Lower lobe of right lung (tissue), 2 donors: Measurements from ENCODE around the gene RAPGEF3. TPM values are rescaled to one million over a fixed set of nuclear protein-coding genes. Genes with fewer than 3 reads are reported as not detected.

Source experiments
- ATAC-seq, 2 donors: fragments of 200-7000 bp; cut with Tn5 transposase; one replicate each; pipeline ENCODE4 v1.9.1; 2020 to 2022; ENCODE audit warnings: mild to moderate bottlenecking in 2 of 2, moderate library complexity in 2 of 2
- DNase-seq: peaks from one replicate; pipeline ENCODE4 v3.0.0-alpha.2; 2020
- H3K27ac ChIP-seq: fragments of 200-600 bp; one replicate; pipeline ENCODE4 v1.8.0; 2022
- H3K27me3 ChIP-seq: fragments of 200-600 bp; one replicate; pipeline ENCODE4 v1.8.0; 2022; ENCODE audit warnings: low read depth
- H3K36me3 ChIP-seq: fragments of 200-600 bp; one replicate; pipeline ENCODE4 v1.8.0; 2022; ENCODE audit warnings: mild to moderate bottlenecking
- H3K4me1 ChIP-seq: fragments of 200-600 bp; one replicate; pipeline ENCODE4 v1.8.0; 2022
- H3K4me3 ChIP-seq: fragments of 200-600 bp; one replicate; pipeline ENCODE4 v1.8.0; 2022; ENCODE audit warnings: mild to moderate bottlenecking
- H3K9me3 ChIP-seq: fragments of 200-600 bp; one replicate; pipeline ENCODE4 v1.8.0; 2022
- intact Hi-C: fragments of 100-400 bp; cut with DNase I; formaldehyde crosslinking; loops from one replicate; pipeline ENCODE4 v1.11.0; 2022
- total RNA-seq: library from RNA; stranded (reverse); fragmentation: NEBNext Ultra II Directional; extraction: Animal tissue kit (Norgen Biotek cat#: 25700); gene quantifications from one replicate; pipeline ENCODE4 v1.2.1, GENCODE V29; 2021
- TF ChIP-seq, protein P1 (sequence below): fragments of 200-600 bp; IDR thresholded peaks from one replicate; pipeline ENCODE4 v1.8.0; 2022; ENCODE audit warnings: antibody characterized with exemption, mild to moderate bottlenecking
- donor health status: DM: no; HTN: yes; CAD: no; lungs with severe emphysema.

RAPGEF3 gene
- total RNA-seq, 1 donor from 2014 or later = 44.5 TPM

- H3K4me3 ChIP-seq = no peak overlapping the region
- H3K9me3 ChIP-seq = no peaks in the 10 kb centered on the region
- H3K27me3 ChIP-seq = no peaks in the 10 kb centered on the region
- ATAC-seq (no peak), DNase-seq (no peak)
- TF ChIP-seq, protein P1, sequence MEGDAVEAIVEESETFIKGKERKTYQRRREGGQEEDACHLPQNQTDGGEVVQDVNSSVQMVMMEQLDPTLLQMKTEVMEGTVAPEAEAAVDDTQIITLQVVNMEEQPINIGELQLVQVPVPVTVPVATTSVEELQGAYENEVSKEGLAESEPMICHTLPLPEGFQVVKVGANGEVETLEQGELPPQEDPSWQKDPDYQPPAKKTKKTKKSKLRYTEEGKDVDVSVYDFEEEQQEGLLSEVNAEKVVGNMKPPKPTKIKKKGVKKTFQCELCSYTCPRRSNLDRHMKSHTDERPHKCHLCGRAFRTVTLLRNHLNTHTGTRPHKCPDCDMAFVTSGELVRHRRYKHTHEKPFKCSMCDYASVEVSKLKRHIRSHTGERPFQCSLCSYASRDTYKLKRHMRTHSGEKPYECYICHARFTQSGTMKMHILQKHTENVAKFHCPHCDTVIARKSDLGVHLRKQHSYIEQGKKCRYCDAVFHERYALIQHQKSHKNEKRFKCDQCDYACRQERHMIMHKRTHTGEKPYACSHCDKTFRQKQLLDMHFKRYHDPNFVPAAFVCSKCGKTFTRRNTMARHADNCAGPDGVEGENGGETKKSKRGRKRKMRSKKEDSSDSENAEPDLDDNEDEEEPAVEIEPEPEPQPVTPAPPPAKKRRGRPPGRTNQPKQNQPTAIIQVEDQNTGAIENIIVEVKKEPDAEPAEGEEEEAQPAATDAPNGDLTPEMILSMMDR = no peak
- H3K4me1 ChIP-seq = peaks cover 35% of the 10 kb centered on the region
- H3K36me3 ChIP-seq = no peaks in the 10 kb centered on the region
- peak overlapping the region; percentile 24 for H3K27ac ChIP-seq
- intact Hi-C loops = no loop called here
Measured at GRCh38 chr12:47707905-47708543, 50.7 kb downstream of the RAPGEF3 start.

- peak overlapping the region; percentile 24 for H3K27ac ChIP-seq
- ATAC-seq = no peak
- no peaks in the 10 kb centered on the region for H3K27me3 ChIP-seq
- peaks cover 35% of the 10 kb centered on the region for H3K4me1 ChIP-seq
- TF ChIP-seq, protein P1 = no peak
- no peak for DNase-seq
- H3K9me3 ChIP-seq = no peaks in the 10 kb centered on the region
- intact Hi-C loops = no loop called here
- H3K36me3 ChIP-seq = no peaks in the 10 kb centered on the region
- H3K4me3 ChIP-seq = no peak overlapping the region
Measured at GRCh38 chr12:47707355-47707754, 51.3 kb downstream of the RAPGEF3 start.

DNA sequence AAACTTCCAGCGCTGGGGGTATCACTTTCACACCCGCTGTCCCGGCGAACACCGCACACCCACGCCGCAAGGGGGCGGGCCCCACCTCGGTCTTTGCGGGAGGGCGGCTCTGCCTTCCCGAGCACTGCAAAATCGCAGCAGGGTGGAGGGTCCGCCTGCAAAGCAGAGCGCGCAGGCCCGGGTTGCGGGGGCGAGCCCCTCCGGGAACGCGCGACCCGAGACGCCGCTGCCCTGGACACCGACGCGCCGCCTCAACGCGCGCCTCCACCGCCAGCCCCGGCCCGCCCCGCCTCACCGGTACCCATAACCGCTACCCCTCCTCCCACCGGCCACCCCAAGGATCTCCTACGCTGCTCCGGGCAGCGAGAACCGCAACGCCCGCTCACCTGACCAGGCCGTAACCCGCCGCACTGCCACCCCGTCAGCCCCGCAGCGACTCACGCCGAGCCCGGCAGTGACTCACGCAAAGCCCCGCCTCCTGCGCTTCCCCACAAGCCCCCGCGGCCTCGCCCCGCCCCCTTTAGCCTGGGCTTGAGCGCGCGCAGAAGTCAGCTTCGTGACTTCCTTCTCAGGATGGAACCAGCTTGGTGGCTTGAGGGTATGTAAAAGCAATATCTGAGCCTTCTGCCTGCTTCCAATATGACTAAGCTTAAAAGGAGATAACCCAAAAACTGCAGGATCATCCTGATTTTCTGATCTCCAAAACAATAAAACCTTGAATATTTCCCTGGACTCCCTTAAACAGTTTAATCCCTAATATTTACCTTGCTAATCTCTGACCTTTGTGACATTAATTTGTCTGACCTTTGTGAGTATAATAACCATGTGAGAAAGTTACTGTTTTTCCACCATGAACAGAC is 52.9 kb downstream of the RAPGEF3 start, which contains the start of gene RPAP3:
Gene RPAP3 (minus strand): TSS at position 465 of the 860 bp plus-strand sequence. CDS start 3,190 bp downstream, outside the sequence.
- TF ChIP-seq, protein P1 = peak; percentile 66
- peak; percentile 99 to 100 for ATAC-seq
- DNase-seq = peak; percentile 99
- peak within 1 kb of the TSS; percentile 89 for H3K27ac ChIP-seq
- H3K9me3 ChIP-seq = no peaks in the 10 kb centered on the region
- H3K27me3 ChIP-seq = no peaks in the 10 kb centered on the region
- intact Hi-C loops = no loop called here
- peaks cover 6% of the 10 kb centered on the region for H3K36me3 ChIP-seq
- peaks cover 35% of the 10 kb centered on the region for H3K4me1 ChIP-seq
- H3K4me3 ChIP-seq = peak within 1 kb of the TSS; percentile 94

DNA sequence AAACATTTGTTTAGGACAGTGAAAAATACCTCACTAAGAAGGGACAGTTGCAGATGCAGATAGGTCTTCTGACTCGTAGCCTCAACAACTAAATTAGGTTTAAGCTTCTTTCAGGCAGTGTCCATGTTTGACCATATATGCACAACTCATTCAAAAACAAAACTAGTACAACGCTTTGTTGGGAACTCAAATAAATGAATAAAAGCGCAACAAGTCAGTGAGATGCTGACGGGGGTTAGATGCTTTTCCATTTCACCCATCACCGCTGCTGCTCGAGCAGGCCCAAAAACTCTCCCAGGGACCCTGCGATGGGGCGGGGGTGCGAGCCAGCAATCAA is 53.5 kb downstream of the RAPGEF3 start:
- H3K27ac ChIP-seq = peak overlapping the region; percentile 89
- intact Hi-C loops = no loop called here
- no peak for ATAC-seq

GRCh38 chr12:47704719-47705118 is 54.0 kb downstream of the RAPGEF3 start:
- ATAC-seq (no peak), DNase-seq (no peak)
- H3K9me3 ChIP-seq = no peaks in the 10 kb centered on the region
- peaks cover 17% of the 10 kb centered on the region for H3K36me3 ChIP-seq
- H3K27me3 ChIP-seq = no peaks in the 10 kb centered on the region
- intact Hi-C loops = no loop called here
- no peak overlapping the region for H3K27ac ChIP-seq
- TF ChIP-seq, protein P1 = no peak
- peak overlapping the region; percentile 94 for H3K4me3 ChIP-seq
- H3K4me1 ChIP-seq = peaks cover 35% of the 10 kb centered on the region

More for the DNA sequence above, 53.5 kb downstream of the RAPGEF3 start:
- no peaks in the 10 kb centered on the region for H3K27me3 ChIP-seq
- H3K4me1 ChIP-seq = peaks cover 35% of the 10 kb centered on the region
- no peak for DNase-seq
- H3K9me3 ChIP-seq = no peaks in the 10 kb centered on the region
- H3K4me3 ChIP-seq = peak overlapping the region; percentile 94
- TF ChIP-seq, protein P1 = no peak
- H3K36me3 ChIP-seq = peaks cover 12% of the 10 kb centered on the region
